GM19452 (cell line): ENCODE measurements around the gene ENTHD1.
"Not testable (repeated sequence)": the region's sequence is repeated elsewhere in the genome, so short reads cannot be mapped to it uniquely, and the experiment has no call there.

Experiments
- ATAC-seq: cut with Tn5 transposase; IDR thresholded peaks from one replicate; pipeline ENCODE4 v1.9.1; 2021; ENCODE audit not compliant: unreplicated experiment

The ENTHD1 gene

GRCh38 chr22:39735776-39736175 is 157.8 kb downstream of the ENTHD1 start:
- no peak for ATAC-seq

- ATAC-seq, result no peak
Measured at GRCh38 chr22:39734866-39735265, 158.7 kb downstream of the ENTHD1 start.

GRCh38 chr22:39734046-39734445 is 159.5 kb downstream of the ENTHD1 start:
- not testable (repeated sequence) for ATAC-seq

- ATAC-seq, result no peak
Measured at GRCh38 chr22:39733191-39733590, 160.4 kb downstream of the ENTHD1 start.

GRCh38 chr22:39732625-39733024 is 160.9 kb downstream of the ENTHD1 start:
- ATAC-seq, result no peak

- no peak for ATAC-seq
Measured at GRCh38 chr22:39731881-39732555, 161.5 kb downstream of the ENTHD1 start.

- ATAC-seq, result no peak
Measured at GRCh38 chr22:39731481-39731880, 162.1 kb downstream of the ENTHD1 start.

GRCh38 chr22:39729141-39729934 is 164.2 kb downstream of the ENTHD1 start:
- no peak for ATAC-seq

- ATAC-seq, result no peak
Measured at GRCh38 chr22:39728236-39728860, 165.2 kb downstream of the ENTHD1 start.

- ATAC-seq, result no peak
Measured at GRCh38 chr22:39727541-39727940, 166.0 kb downstream of the ENTHD1 start.

GRCh38 chr22:39725351-39726035 is 168.1 kb downstream of the ENTHD1 start:
- ATAC-seq, result no peak

- ATAC-seq, result no peak
Measured at GRCh38 chr22:39724857-39725256, 168.7 kb downstream of the ENTHD1 start.

GRCh38 chr22:39724390-39724789 is 169.2 kb downstream of the ENTHD1 start:
- ATAC-seq, result no peak

GRCh38 chr22:39723899-39724351 is 169.6 kb downstream of the ENTHD1 start:
- no peak for ATAC-seq

GRCh38 chr22:39723463-39723862 is 170.1 kb downstream of the ENTHD1 start:
- ATAC-seq, result no peak

GRCh38 chr22:39722501-39722900 is 171.1 kb downstream of the ENTHD1 start:
- ATAC-seq, result no peak

GRCh38 chr22:39722032-39722325 is 171.6 kb downstream of the ENTHD1 start:
- no peak for ATAC-seq

GRCh38 chr22:39721206-39722031 is 172.1 kb downstream of the ENTHD1 start:
- ATAC-seq, result no peak

- ATAC-seq, result no peak
Measured at GRCh38 chr22:39719559-39720450, 173.8 kb downstream of the ENTHD1 start.
